Measurements from ENCODE around the gene BAG5. TPM values are rescaled to one million over a fixed set of nuclear protein-coding genes. Genes with fewer than 3 reads are reported as not detected.
"Not testable (repeated sequence)": the region's sequence is repeated elsewhere in the genome, so short reads cannot be mapped to it uniquely, and the experiment has no call there.

BAG5 gene
- total RNA-seq, 4 donors from 2014 or later: 29.2 to 51.2 (median 42.9) TPM

GRCh38 chr14:103529383-103530365, 32.8 kb downstream of the BAG5 start:
- TF ChIP-seq CTCF (IDR thresholded peaks at IDR 0.05): no peak
- DNase-seq (ENCODE audit: low spot score): no peak
- ATAC-seq (ENCODE audit: low FRiP score): no peak

GRCh38 chr14:103528587-103529382, 33.7 kb downstream of the BAG5 start, which contains the start of gene TRMT61A:
Gene TRMT61A, plus strand, starts transcription at chr14:103529196. Its CDS starts 783 bp downstream, at chr14:103529979.
- no peak for DNase-seq (ENCODE audit: low spot score)
- peak; percentile 60 for ATAC-seq (ENCODE audit: low FRiP score)
- TF ChIP-seq CTCF (IDR thresholded peaks at IDR 0.05): no peak

DNA sequence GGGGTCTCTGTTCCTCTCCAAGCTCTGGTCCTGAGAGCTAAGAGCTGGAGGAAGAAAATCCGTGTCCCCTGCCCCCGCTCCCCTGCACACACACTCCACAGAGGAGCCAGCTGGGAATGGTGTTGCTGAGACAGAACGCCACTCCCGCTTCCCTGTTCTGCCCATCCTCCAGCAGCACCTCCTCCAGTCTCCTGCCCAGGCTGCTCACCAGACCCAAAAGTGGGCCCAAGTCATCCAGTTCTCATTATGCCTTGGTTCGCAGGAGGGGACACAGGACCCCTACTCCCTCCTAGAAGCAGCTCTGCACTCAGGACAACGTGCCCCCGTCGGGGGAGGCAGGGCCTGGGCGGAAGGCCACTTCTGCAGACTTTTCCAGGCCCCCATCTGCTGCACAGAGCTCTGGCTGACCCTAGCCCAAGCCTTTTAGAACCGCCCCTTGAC, 34.3 kb downstream of the BAG5 start:
- ATAC-seq (ENCODE audit: low FRiP score) (peak; percentile 30), DNase-seq (ENCODE audit: low spot score) (no peak)
- no peak for TF ChIP-seq CTCF (IDR thresholded peaks at IDR 0.05)

DNA sequence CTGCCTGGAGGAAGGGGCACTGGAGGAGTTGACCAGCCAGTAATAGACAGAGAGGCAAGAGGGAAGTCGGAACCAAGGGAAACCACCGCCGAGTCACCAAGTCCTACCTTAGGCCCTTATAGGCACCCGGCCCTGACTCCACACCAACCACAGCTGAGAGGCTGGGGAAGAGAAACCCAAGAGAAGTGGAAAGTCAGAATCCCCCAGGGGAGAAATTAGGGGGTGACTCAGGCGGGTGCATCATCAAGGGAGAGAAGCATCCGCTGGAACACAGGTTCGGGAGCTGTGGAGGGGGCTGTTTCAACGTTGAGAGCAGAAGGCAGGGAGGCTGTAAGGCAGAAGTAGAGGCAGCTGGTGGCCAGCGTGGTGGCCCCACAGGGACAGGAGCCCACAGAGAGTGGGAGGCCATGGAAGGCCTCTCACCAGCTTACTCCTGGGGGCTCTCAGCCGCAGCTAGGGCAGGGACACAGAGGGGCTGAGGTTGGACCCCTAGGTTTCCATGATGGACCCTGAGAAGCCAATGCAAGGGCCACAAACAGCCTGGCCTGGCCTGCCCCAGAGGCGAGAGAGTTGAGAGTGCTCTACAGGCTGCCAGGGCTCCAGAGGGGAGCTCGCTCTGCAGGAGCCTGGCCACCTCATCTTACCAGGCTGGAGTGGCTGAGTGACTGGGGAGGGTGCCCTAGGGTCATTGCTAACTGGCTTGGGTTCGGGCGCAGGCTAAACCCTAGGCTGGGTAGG, 34.9 kb downstream of the BAG5 start:
- ATAC-seq (ENCODE audit: low FRiP score) (no peak), DNase-seq (ENCODE audit: low spot score) (no peak)
- no peak for TF ChIP-seq CTCF (IDR thresholded peaks at IDR 0.05)

DNA sequence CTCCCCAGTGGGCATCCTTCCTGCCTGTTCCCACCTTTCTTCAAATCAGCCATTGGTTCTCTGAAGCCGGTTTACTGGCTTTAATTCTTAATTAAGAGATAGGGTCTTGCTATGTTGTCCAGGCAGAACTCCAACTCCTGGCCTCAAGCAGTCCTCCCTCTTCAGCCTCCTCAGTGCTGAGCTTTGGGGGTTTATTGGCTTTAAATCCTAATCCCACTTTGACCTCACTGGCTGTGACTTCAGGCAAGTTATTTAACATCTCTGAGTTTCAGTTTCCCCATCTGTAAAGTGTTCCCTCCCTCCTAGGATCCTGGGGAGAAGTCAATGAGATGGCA, 35.6 kb downstream of the BAG5 start:
- DNase-seq (ENCODE audit: low spot score) (no peak), ATAC-seq (ENCODE audit: low FRiP score) (no peak)
- TF ChIP-seq CTCF (IDR thresholded peaks at IDR 0.05): no peak

- ATAC-seq (ENCODE audit: low FRiP score): no peak
- no peak for TF ChIP-seq CTCF (IDR thresholded peaks at IDR 0.05)
- DNase-seq (ENCODE audit: low spot score): no peak
Measured at GRCh38 chr14:103526247-103526913, 36.1 kb downstream of the BAG5 start.

GRCh38 chr14:103525430-103526246, 36.8 kb downstream of the BAG5 start:
- ATAC-seq (ENCODE audit: low FRiP score); DNase-seq (ENCODE audit: low spot score): not testable (repeated sequence)

Measured in omental fat pad (tissue), 4 donors.